RWPE1 (cell line): ENCODE measurements around the gene CCM2L.

Source experiments
- CTCF ChIA-PET: fragments of 350-600 bp; sonication (Branson Sonifier 250); formaldehyde crosslinking; extraction: SDS; loops from one replicate; lab custom pipeline; 2021; lab: Yijun Ruan, JAX
- POLR2A ChIA-PET: fragments of 400-600 bp; formaldehyde crosslinking; extraction: SDS; loops from one replicate; lab custom pipeline; 2020; ENCODE audit warnings: antibody characterized with exemption; ENCODE audit not compliant: low non-redundant PET; lab: Yijun Ruan, JAX
- DNase-seq: peaks from one replicate; pipeline ENCODE4 v3.0.0; 2012; ENCODE audit warnings: low spot score
- H3K27ac ChIP-seq: fragments of 450-650 bp; 2 replicates; pipeline ENCODE4 v1.5.1; 2017
- CTCF ChIP-seq: fragments of 450-650 bp; conservative IDR thresholded peaks from 2 replicates; pipeline ENCODE4 v1.5.1; 2017; ENCODE audit warnings: low read depth, mild to moderate bottlenecking

Gene CCM2L

GRCh38 chr20:32059189-32059588 is 49.0 kb downstream of the CCM2L start:
- ChIA-PET CTCF (interaction anchor here (0.6 kb wide), 2 partner anchors 10 to 716 kb away, joined by 3 read pairs; no protein-coding TSS in a partner anchor), POLR2A (no interaction called here)
- no peak overlapping the region for H3K27ac ChIP-seq
- no peak for DNase-seq
- no peak for TF ChIP-seq CTCF

GRCh38 chr20:32062776-32063170 is 52.5 kb downstream of the CCM2L start:
- CTCF ChIA-PET, result interaction anchor here (1.9 kb wide), 1 partner anchor 29 kb away, joined by 14 read pairs; no protein-coding TSS in a partner anchor
- DNase-seq, result no peak
- no peak overlapping the region for H3K27ac ChIP-seq
- POLR2A ChIA-PET, result no interaction called here
- TF ChIP-seq CTCF, result no peak

- DNase-seq, result no peak
- CTCF ChIA-PET, result interaction anchor here (0.6 to 1.9 kb wide), 3 partner anchors 12 to 1384 kb away, joined by 3 to 14 read pairs (median 3); no protein-coding TSS in a partner anchor
- no peak for TF ChIP-seq CTCF
- POLR2A ChIA-PET, result no interaction called here
- H3K27ac ChIP-seq, result no peak overlapping the region
Measured at GRCh38 chr20:32063695-32064094, 53.5 kb downstream of the CCM2L start.

GRCh38 chr20:32064667-32065066 is 54.4 kb downstream of the CCM2L start:
- no peak overlapping the region for H3K27ac ChIP-seq
- ChIA-PET CTCF (interaction anchor here (1.1 to 1.3 kb wide), 2 partner anchors 11 to 33 kb away, joined by 3 to 5 read pairs; no protein-coding TSS in a partner anchor), POLR2A (no interaction called here)
- TF ChIP-seq CTCF, result no peak
- no peak for DNase-seq

GRCh38 chr20:32067234-32067821 is 57.1 kb downstream of the CCM2L start:
- H3K27ac ChIP-seq, result no peak overlapping the region
- ChIA-PET POLR2A (no interaction called here), CTCF (interaction anchor here (0.9 to 1.0 kb wide), 2 partner anchors 8 to 35 kb away, joined by 3 read pairs; no protein-coding TSS in a partner anchor)
- no peak for TF ChIP-seq CTCF
- no peak for DNase-seq

GRCh38 chr20:32068174-32068573 is 57.9 kb downstream of the CCM2L start:
- ChIA-PET POLR2A (no interaction called here), CTCF (no interaction called here)

More at GRCh38 chr20:32068174-32068573, 57.9 kb downstream of the CCM2L start:
- no peak for DNase-seq
- no peak for TF ChIP-seq CTCF
- no peak overlapping the region for H3K27ac ChIP-seq
